Stimulated activated CD8-positive, alpha-beta memory T cell treated with anti-CD3 and anti-CD28 coated beads, Interleukin-4, amount 100 ng/mL, for 48 hours (primary cell): ENCODE results near the gene ADRM1.

Experiments
- DNase-seq: peaks from one replicate; pipeline ENCODE4 v3.0.0-alpha.2; 2020

The ADRM1 gene

GRCh38 chr20:62312662-62312977 is 9.8 kb downstream of the ADRM1 start:
- no peak for DNase-seq

DNA sequence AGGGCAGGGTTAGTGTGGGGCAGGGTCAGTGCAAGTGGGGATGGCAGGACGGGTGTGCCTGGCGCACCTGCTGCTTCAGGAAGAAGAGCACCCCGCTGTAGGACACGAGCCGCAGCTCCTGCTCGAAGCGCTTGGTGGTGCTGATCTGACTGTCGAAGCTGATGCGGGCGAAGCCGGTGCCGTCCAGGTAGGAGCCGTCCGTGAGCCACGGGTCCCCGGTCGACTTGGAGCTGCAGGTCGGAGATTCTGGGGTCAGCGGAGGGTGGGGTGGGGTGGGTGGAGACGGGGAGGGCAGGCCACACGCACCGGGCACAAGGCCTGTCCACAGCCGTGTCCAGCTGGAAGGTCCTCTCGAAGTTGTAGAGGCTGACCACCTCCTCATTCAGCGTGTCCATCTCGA is 10.2 kb downstream of the ADRM1 start:
- no peak for DNase-seq

- no peak for DNase-seq
Observed at GRCh38 chr20:62313460-62314338, 10.9 kb downstream of the ADRM1 start.

DNA sequence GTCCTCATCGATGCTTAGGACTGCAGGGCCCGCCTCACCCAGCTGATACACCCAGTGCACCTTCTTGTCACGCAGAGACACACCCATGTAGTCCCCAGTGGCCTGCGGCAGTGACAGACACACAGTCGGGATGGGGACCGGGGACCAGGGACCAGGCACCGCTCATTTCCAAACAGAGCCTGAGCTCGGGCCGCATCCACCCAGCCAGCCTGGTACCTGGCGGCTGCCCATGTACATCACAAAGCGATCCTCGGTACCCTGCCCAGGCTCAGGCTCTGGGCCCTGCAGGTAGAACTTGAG is 11.5 kb downstream of the ADRM1 start:
- DNase-seq, result no peak

DNA sequence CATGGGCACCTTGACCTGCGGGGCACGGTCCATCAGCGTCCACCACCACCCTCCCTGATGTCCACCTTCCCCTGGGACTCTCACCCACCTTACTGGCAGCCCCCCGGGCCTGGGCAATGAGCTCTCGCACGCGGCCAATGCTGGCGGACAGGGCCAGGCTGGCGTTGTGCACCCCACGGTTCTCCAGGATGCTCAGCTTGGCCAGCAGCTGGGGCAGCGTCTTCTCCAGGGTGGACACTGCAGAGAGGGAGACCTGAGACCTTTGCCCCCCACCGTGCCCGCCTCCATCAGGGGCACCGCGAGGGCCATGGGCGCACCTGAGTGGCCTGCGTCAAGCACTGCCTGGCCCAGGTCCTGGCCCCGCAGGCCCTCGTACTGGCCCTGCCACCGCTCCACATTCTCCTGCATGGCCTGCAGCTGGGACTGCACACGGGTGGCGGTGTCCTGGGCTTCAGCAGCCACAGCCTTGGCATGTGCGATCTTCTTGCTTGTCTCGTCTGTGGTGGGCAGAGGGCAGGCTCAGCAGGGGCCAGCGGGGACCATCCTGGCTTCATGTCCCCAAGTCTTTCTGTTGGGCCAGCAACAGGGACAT is 12.0 kb downstream of the ADRM1 start:
- DNase-seq, result no peak

DNA sequence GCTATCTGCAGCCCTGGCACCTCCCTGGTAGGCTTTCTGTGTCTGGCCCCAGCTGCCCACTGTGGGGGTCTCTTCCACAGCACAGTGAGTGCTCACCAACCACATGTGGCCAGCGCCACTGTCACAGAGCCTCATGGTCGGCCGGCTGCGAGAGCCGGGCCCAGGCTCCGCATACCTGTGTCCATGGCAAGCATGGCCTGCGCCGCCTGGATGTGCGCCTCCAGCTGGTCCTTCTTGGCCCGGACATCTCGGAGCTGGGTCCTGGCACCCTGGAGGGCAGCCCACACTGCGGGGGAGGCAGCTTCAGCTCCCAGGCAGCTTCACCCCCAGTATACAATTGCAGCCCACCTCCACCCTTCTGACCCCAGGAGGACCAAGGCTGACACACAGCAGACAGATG is 13.0 kb downstream of the ADRM1 start:
- no peak for DNase-seq

- DNase-seq, result no peak
Observed at GRCh38 chr20:62316331-62317166, 13.8 kb downstream of the ADRM1 start.

DNA sequence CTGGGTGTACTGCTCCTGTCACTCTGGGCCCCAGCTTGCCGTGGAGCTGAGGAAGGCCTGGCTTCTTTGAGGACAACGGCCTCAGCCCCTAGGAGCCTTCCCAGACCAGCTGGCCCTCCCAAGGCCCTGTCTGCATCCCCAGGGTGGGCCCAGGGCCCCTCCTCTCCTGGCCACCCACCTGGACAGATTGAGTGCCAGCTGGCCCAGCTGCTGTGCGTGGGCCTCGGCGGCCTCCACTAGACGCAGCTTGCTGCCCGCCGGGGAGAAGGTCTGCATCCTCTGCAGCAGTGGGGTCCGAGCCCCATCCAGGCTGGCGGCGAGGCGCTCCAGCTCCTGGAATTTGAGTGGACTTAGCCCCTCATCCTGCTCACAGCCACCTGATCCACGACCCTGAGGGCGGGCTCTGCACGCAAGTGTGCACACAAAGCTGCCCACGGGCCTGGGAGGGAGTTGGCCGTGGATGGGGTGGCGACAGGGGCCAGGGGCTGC is 14.4 kb downstream of the ADRM1 start:
- DNase-seq, result no peak

DNA sequence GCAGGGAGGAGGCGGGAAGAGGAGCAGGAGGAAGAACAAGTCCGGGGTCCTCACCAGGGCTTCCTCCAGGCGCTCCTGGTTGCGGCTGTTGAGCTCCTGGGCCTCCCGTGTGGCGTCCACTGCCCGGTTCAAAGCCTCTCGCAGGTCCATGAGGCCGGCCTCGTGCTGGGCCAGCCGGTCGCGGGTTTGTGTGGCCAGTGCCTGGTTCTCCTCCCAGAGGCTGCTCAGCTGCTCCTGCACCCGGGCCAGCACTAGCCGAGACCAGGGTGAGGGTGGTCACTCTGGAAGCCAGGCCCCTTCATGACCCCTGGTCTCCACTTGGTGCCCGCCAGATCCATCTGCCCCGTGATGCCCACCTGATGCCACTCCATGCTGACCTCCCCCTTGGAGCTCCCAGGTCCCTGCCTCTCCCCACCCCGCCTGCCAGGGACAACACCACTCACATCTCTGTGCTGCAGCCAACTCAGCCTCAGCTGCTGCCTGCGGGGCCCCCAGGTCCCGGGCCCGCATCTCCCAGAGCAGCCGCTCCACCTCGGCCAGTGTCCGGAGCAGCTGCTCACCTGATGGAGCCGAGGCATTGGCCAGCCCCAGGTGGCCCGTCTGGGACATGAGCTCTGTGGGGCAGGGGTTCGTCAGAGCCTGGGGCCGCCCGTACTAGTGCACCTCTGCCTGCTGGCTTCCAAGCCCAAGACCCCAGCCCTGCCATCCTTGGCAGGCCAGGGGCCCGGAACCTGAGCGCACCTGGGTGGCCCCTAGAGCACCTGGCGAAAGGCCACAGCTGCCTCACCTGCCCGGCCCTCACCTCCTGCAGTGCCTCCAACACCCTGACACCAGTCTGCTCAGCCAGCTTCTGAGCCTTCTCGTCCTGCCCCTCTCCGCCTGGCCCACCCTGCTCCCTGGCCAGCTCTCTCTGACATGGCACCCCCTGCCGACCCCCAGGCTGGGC is 15.9 kb downstream of the ADRM1 start:
- DNase-seq, result no peak

DNA sequence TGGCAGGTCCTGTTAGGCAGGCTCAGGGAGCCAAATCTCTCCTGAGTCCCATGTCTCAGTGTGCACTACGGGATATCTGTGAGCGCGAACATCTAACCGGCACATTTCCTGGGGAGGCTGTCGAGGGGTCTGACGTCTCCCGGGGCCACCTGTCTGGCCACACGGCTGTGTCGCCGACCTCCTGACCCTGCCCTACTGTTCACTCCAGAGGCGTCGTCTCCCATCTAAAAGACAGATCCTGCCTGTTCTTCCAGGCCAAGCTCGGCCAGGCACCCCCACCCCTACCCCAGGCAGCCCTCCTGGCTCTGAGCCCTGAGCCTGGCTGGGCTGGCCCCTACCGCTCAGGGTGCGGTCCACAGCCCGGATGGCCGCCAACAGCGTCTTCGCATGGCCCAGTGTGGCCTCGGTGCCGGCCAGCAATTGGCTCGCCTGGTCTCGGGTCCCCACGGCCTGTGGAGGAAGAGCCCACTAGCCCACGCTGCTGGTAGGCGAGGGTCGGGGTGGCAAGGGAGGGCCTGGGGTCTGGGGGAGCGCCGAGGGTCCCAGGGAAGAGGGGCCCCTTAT is 16.6 kb downstream of the ADRM1 start:
- DNase-seq, result no peak

GRCh38 chr20:62320581-62321354 is 18.0 kb downstream of the ADRM1 start:
- DNase-seq, result peak; percentile 52

DNA sequence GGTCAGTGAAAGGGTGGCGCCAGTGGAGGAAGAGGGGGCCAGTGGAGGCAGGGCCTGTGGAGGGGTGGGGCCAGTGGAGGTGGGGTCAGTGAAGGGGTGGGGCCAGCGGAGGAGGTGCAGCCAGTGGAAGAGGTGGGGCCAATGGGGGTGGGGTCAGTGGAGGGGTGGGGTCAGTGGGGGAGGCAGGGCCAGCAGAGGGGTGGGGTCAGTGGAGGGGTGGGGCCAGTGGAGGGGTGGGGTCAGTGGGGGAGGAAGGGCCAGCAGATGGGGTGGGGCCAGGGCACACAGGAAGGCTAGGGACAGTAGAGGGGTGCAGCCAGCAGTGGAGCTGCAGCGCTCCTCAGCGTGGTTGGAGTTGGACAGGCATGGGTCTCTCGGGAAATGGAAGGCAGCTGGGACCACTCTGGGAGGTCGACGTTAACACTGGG is 18.7 kb downstream of the ADRM1 start:
- peak; percentile 58 for DNase-seq

DNA sequence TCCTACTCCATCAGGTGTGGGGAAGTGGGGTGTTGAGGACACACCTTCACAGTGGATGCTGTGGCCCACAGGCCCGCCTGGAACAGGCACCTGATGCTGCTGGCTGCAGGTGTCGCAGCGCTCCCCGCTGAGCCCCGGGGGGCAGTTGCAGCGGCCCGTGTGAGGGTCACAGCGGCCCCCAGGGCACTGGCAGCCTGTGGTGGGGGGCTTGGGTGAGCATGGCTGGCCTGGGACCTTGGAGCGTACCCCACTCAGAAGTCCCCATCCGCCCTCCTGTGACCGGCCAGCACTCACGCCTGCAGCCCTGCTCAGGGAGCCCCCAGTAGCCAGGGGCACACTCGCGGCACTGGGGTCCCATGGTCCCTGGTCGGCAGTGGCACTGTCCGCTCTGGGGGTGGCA is 19.2 kb downstream of the ADRM1 start:
- DNase-seq, result no peak

- DNase-seq, result no peak
Observed at GRCh38 chr20:62322492-62323041, 19.8 kb downstream of the ADRM1 start.

DNA sequence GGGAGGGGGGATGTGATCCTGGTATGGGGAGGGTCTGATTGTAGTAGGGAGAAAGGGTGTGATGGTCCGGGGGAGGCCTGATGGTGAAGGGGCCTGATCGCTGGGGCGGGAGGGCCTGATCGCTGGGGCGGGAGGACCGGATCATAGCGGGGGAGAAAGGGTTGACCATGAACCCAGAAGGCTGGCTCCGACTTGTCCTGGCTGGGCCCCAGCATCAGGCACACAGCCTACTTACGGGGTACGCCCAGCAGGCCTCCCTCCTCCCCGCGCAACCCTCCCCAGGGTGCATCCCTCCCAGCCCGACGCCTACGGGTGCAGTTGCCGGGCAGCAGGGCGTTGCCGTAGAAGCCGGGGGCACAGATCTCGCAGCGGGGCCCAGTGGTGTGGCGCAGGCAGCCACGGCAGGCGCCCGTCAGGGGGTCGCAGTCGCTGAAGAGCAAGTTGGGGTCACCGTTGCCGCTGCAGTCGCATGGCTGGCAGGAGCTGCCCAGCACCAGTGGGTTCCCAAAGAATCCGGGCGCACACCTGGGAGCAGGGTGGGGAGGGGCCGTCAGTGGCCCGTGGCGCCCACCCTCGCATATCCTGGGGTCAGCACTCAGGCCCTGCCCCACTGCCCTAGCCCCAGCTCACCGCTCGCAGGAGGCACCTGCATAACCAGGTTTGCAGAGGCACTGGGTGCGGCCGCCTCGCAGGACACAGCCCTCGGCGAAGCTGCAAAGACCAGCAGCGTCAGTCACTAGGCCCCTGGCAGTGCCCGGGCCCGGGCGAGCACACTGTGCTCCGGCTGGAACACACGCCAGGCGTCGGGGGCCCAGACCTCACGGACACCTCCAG is 20.6 kb downstream of the ADRM1 start:
- DNase-seq, result no peak

- DNase-seq, result no peak
Observed at GRCh38 chr20:62323980-62324906, 21.4 kb downstream of the ADRM1 start.

DNA sequence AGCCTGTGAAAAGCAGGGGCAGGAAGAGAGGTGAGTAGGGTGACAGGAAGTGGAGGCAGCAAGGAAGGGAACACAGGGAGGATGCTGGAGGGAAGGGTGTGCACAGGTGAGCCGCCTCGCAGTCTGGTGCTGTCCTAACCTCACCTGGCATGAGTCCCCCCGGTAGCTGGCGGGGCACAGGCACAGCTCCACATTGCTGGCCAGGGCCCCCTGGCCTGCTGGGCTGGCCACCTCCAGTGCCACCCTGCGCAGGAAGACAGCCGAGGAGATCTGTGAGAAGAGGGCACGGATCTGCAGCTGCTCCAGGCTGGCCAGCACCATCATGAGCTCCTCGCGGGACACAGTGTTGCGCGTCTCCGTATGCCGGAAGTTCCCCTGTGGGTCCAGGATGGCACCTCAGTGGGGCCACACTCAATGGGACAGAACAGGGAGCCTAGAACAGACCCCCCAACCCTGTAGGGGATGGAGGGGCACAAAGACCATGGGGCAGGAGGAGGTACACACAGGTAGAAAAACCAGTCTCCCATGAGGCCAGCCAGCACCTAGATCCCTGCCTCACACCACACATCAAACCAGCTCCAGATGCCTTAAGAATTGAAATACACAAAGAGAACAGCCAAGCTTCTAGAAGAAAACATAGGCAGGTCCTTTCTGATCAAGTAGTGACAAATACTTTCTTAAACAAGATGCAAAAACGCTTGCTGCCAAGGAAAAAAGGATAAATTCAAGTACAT is 22.5 kb downstream of the ADRM1 start:
- DNase-seq, result no peak

- no peak for DNase-seq
Observed at GRCh38 chr20:62326559-62326958, 23.8 kb downstream of the ADRM1 start.
